Measurements from ENCODE around the gene KYAT1.

Gene KYAT1

DNA sequence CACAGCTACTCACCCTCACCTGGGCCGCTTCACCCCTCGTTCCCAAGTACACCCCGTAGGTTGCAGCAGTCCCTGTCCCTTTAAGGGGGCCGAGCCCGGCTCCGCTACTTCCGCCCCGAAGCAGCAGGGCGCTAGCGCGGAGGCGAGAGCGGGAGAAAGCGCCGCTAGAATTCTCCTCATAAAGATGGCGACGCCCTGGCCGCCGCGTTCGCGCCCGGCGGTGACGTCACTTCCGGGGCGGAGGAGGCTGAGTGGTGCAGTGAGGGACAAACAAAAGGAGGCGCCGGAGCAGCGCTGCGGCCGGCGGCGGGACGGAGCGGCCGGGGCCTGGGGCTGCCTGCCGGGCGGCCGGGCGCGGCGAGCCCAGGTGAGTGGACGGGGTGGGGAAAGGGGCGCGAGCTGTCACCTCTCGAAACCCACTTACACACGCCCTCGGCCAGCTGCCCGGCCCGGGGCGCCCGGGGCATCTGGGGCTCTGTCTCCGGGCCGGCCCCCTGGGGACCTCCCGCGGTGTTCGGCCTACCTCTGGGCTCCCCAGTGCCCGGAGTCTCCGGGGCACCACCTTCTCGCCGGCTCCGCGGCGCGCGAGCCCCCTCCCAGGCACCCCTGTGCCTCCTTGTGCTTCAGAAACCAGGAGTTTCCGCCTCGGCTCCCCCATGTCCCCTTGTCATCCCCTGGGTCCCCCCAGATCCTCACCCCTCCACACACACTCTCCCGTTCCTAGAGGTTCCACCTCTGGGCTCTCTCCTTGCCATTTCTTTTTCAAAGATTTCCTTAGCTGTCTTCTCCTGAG lies at the start of gene KYAT1, which contains the start of gene LRRC8A:
TSS of gene KYAT1 (minus strand) at position 67 of the 793 bp plus-strand sequence. CDS start 36,545 bp downstream, outside the sequence.
TSS of gene LRRC8A (plus strand) at position 250 of the 793 bp plus-strand sequence. CDS start 25,032 bp downstream, outside the sequence.
- DNase-seq: peak; percentile 95

DNA sequence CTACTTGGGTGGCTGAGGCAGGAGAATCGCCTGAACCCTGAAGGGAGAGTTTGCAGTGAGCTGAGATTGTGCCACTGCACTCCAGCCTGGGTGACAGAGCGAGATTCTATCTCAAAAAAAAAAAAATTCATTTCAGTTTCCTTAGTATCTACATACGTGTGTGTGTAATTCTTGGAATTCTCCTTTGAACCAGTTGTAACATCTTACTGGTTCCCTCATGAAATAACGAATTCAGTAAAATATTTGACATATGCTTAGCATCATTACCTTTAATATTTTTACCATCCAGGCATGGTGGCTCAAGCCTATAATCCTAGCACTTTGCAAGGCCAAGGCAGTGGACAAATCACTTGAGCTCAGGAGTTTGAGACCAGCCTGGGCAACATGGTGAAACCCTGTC lies 47.8 kb upstream of the KYAT1 start:
- no peak for DNase-seq

DNA sequence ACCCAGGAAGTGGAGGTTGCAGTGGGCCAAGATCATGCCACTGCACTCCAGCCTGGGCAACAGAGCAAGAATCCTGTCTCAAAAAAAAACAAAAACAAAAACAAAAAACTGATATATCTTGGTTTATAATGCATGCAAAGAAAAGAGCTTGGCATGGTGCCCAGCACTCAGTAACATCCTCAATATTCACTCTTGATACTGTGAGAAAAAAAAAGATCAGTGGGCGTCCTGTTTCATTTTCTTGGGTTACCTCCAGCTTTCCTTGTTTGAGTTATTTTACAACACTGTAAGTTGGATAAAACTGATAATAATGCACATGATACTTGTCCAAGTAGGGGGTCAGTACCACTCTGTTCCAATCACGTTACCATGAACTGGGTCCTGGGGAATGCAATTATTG lies 46.9 kb upstream of the KYAT1 start:
- DNase-seq: no peak

DNA sequence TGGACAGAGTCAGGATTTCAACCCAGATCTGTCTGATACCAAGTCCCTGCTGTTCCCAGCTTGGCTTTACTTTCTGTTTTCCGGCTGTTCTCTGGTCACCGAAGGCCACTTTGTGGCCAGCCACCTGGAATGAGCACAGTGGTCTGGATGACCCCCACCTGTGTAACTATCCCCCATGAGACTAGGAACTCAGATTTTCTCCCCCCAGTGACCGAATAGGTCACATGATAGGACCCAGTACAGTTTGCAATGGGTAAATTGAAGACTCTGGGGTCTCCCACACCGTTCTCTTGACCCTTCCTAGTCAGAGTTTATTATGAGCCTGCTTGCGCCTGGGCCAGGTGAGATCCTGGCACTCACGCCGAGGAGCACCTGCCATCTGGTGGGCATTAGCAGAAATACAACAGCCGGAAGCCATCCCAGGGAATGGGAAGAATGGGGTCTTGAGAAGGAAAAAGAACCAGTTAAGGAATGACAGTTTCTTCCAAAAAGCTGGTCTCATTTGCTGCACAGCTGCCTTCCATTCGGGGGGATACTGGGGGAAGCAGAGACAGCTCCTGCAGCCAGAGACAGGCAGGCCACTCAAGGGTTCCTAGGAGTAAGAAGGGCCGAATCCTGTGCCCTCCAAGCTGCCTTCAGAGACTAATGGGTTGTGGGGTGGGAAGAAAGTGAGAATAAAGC lies 46.1 kb upstream of the KYAT1 start:
- no peak for DNase-seq

DNA sequence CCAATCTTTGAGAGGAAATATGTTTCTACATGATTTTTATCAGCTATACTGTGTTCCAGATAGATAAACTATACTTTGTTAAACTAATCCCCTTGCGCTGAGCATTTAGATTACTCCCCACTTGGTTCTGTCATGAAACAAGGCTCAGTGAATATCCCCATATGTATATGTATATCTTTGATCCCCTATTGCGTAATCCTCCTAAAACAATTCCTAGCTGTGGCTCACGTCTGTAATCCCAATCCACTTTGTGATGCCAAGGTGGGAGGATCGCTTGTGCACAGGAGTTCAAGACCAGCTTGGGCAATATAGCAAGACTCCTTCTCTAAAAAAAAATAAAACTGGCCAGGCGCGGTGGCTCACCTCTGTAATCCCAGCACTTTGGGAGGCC lies 41.7 kb upstream of the KYAT1 start:
- DNase-seq: no peak

DNA sequence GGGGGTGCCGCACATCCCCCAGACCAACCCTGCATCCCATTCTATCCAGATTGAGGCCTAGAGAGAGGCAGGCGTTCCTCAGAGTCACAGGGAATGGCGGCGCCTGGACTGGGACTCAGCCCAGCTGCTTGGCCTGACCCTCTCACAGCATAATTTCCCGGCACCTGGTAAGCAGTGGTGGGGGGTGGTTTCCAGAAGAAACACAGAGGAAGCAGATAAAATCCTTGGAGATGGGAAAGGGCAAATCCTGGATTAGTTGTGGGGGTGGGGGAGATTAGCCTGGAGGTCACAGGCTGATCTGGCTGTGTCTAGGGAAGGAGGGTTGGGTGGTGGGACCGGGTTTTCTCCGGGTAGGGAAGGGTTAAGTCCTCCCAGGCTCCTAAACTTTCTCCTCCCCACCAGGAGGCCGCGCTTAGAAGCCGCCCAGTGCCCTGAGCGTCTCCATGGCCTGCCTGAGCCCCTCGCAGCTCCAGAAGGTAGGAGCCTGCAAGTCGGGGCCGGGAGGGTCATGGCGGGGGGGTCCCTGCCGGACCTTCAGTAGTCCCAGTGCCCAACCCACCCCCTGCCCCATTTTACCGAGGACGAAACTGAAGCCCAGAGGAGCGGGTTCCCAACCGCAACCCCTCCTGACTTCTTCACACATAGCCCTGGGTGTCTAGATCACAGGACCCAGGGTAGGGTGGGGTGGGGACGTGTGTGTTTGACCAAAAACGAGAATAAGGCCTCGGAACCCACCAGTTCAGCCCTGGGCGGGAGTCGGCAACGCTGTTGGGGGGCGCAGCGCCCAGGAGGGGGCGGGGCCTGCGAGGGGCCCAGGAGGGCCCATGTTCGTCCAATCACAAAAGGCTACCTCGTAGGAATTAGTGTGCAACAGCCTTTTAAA lies 40.4 kb upstream of the KYAT1 start:
- no peak for DNase-seq

DNA sequence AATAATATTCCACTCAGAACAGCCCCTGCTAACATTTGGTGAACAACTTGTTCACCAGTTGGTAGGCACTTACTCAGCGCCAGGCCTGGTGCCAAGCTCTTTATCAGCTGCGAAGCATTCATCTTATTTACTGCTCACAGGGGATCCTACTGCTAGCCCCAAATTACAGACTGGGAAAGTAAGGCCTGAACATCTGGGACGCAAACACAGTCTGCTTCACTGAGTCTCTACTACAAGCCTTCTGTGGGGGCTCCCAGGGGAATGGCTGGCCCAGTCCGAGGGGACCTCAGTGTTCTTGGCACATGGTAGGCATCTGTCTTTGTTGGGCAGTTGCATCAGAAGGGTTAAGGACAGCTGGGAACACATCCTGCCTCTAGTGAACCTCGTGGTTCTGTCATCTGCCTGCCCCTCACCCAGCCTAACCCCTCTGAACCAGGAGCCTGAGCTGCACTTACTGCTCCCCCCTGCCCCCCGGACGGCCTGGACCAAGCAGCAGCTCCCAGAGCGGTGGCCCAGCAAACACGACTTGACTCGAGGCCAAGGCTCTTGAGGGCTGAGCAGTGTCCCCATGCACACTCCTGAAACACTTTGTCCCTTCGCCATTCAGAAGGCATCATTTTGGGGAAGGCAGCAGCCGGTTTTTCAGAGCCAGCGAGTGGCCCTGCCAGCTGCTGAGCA lies 38.8 kb upstream of the KYAT1 start, which contains the start of gene PHYHD1:
TSS of gene PHYHD1 (plus strand) at position 602 of the 678 bp plus-strand sequence. CDS start 1,342 bp downstream, outside the sequence.
- DNase-seq: no peak

DNA sequence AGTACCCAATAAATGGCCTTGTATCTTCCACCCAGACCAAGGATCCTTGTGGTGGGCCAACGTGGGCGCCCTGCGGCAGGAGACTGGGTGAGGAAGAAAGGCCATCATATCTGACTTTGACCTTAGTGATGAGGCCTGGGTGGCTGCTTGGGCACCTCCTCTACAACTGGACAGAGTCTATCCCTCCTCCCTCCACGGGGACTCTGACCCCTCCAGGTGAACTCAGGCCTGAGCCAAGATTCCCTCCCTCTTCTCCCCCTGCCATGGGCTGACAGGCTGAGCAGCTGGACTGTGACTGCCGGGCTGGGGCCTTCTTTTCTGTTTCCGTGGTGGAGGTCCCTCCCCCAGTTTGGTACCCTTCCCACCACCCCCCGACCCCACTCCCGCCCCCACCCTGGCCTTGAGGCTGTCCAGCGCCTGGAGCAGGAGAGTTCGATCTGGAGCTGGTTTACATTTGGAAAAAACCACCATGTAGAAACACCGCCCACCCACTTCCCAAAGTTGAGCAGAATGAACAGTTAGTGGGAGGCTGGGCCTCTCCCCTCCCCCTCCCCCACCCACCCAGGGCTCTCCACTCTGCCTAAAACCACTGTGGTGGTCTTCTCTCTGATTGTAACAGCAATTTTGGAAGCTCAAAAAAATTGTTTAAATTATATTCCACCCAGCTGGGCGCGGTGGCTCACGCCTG lies 37.8 kb upstream of the KYAT1 start:
- DNase-seq: no peak

DNA sequence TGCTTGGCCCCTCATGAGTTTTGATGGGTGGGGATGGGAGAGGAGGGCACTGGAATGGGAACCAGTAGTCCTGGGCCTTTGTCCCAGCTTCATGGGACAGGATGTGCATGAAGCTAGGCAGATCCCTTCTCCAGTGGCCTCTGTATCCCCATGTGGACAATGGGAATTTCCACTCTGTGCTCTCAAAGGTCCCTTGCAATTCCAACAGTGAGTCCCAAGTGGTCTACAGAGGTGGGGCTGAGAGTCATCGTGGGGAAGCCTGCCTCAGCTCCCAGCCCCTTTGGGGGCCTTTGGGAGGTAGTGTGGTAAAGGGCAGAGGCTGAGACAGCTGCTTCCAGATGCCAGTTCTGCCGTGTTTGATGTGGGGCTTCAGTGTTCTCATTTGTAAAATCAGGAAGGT lies 37.2 kb upstream of the KYAT1 start:
- DNase-seq: no peak

DNA sequence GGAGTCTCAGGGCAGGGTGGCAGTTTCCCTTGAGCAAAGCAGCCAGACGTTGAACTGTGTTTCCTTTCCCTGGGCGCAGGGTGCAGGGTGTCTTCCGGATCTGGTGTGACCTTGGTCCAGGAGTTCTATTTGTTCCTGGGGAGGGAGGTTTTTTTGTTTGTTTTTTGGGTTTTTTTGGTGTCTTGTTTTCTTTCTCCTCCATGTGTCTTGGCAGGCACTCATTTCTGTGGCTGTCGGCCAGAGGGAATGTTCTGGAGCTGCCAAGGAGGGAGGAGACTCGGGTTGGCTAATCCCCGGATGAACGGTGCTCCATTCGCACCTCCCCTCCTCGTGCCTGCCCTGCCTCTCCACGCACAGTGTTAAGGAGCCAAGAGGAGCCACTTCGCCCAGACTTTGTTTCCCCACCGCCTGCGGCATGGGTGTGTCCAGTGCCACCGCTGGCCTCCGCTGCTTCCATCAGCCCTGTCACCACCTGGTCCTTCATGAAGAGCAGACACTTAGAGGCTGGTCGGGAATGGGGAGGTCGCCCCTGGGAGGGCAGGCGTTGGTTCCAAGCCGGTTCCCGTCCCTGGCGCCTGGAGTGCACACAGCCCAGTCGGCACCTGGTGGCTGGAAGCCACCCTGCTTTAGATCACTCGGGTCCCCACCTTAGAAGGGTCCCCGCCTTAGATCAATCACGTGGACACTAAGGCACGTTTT lies 35.5 kb upstream of the KYAT1 start:
- DNase-seq: no peak

DNA sequence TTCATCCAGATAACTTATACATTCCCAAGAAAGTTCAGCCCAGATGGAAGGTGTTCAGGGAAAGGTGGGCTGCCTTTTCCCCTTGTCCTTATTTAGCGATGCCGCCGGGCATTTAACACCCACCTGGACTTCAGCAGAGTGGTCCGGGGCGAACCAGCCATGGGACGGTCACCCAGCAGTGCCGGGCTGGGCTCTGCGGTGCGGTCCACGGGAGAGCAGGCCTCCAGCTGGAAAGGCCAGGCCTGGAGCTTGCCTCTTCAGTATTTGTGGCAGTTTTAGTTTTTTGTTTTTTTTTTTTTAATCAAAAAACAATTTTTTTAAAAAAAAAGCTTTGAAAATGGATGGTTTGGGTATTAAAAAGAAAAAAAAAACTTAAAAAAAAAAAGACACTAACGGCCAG lies 35.0 kb upstream of the KYAT1 start:
- no peak for DNase-seq

DNA sequence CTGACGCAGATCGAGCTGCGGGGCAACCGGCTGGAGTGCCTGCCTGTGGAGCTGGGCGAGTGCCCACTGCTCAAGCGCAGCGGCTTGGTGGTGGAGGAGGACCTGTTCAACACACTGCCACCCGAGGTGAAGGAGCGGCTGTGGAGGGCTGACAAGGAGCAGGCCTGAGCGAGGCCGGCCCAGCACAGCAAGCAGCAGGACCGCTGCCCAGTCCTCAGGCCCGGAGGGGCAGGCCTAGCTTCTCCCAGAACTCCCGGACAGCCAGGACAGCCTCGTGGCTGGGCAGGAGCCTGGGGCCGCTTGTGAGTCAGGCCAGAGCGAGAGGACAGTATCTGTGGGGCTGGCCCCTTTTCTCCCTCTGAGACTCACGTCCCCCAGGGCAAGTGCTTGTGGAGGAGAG lies 34.5 kb upstream of the KYAT1 start:
- DNase-seq: no peak

DNA sequence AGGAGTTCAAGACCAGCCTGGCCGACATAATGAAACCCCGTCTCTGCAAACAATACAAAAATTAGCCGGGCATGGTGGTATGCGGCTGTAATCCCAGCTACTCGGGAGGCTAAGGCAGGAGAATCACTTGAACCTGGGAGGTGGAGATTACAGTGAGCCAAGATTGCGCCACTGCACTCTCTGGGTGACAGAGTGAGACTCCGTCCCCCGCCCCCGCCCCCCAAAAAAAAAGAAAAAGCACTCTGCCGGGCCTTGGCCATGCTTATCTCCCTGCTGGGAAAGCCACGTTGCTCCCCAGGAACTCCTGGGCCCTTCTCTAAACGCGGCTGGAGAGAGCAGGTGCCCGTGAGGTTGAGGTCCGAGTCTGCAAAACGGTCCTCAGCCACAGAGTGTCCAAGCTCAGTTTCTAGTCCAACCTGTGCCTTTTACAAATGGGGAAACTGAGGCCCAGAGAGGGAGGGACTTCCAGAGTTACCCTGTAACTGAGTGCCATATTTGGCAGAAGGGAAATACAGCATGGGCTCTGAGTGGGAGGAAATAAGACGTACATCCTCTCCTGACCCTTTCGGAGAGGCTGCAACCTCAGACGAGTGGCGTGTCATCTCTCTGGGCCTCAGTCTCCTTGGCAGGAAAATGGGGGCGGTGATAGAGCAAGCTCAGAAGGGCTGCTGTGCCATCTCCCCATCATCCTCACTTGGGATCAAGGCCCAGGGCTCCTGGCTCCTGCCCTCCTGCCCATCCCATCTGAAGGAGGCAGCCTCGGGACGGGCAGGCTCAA lies 32.4 kb upstream of the KYAT1 start:
- no peak for DNase-seq

DNA sequence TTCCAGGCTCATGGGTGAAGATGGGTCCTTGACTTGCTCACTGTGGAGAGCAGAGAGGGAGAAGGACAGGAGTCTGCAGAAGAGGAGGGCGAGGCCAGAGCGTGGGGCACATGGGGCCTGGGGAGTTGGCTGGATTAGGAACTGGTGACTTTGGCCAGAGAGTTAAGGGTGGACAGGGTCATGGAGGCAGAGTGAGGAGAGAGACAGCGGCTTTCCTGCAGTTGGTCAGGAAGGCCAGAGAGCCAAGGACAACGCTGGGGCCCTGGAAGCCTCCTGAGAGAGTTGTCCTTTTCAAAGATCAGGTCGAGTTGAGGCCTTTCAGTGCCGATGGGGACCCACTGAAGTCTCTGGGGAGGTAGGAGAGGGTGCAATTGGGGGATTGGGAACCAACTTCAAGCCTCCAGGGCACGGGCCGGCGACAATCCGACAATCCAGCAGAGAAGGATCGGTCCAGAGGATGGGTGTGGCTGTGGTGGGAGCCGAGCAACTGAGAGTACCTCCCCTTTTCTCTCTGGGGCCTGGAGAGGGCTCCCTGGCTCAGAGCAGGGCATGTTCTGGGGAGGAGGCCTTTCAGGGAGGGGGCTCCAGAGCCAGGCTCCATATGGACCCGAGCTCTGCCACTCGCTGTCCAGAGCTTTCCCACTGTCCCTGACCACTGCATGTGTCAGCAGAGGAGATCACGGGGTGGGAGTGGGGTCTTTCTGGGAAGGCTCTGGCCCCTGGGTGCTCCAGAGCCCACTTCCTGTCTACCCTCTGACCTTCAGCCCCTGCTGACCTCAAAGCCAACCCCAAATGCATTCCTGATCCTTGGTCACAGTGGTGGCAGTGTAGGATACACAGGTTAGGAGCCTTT lies 31.5 kb upstream of the KYAT1 start:
- DNase-seq: no peak

DNA sequence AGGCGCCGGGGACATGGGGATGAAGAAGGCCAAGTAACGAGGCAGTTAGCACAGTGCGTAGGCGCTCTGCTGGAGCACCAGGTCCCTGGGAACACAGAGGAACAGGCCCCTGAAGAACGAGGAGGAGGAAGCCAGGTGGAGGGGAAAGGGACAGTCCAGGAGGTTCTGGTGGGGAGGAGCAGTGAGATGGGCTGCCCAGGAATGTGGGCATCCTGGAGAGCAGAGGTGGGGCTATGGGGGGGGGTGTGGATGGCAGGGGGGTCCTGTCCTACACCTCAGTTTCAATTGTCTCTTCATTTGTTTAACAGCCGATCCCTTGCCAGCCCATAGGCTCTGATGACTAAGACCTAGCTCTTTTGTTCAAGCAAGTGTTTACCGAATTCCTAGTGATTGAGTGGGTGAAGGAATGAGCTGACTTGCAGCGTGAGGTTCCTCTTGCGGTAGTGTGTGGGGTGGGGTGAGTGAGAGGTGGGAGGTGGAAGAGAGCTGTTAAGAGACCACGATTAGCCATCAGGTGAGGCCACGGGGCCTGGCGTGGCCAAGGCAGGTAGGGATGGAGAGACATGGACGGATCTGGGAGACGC lies 30.6 kb upstream of the KYAT1 start:
- DNase-seq: no peak

DNA sequence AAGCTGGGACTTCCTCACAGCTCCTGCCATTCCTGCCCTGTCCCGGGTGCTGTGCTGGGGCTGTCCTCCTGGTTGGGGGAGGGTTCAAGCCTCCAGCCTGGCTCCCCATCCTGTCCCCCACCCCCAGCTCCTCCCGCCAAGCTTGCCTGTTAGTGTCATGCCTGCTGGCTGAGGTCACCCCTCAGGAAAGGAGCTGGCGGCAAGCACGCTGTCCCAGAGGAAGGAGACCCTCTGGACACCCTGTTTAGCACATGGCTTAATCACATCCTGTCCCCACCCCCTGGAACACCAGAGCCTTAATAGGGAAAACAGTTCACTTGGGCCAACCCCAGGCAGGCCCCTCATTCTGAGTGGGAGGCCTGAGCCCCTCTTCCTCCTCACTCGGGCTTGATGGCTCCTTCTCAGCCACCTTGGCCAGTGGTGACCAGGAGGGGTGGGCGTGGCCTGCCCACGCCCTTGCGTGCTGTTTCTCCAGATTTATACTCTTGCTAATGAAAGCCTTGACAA lies 29.8 kb upstream of the KYAT1 start:
- no peak for DNase-seq

DNA sequence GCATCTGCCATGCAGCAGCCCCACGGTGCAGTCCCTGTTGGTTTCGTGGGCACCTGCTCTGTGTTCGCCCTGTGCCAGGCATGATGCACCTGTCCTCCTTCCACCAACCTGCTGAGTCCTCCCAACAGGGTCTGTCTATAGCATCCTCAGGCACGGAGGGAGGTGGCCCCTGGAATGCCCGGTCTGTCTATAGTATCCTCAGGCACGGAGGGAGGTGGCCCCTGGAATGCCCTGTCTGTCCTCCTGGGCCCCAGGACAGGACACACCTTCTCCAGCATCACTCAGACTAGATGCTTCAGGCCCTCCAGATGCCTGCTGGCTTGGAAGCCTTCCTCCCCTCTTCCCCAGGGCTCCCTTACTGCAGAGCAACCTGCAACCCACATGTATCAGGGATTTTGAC lies 29.2 kb upstream of the KYAT1 start:
- no peak for DNase-seq

DNA sequence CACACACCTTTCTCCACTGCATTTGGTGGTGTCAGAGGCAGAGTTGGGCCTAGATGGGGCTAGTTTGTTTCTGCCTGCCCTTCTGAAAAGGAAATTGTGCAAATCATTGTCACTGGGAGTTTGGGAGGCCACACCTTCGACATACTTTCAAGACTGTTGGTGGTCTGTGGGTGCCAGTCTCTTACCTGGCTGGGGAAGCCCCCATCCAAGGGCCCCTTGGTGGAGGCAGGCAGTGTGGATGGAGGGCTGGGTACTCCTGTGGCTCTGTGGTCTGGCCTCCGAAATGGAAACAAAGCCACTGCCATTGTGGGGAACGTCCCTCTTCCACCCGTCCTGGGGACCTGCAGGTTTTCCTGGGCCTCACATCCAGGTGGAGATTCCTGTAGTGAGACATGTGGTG lies 28.1 kb upstream of the KYAT1 start:
- DNase-seq: no peak

DNA sequence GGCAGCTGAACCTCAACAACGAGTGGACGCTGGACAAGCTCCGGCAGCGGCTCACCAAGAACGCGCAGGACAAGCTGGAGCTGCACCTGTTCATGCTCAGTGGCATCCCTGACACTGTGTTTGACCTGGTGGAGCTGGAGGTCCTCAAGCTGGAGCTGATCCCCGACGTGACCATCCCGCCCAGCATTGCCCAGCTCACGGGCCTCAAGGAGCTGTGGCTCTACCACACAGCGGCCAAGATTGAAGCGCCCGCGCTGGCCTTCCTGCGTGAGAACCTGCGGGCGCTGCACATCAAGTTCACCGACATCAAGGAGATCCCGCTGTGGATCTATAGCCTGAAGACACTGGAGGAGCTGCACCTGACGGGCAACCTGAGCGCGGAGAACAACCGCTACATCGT lies 26.6 kb upstream of the KYAT1 start:
- no peak for DNase-seq

Data from NCI-H1048 (cell line).